ENCODE results near the gene PRR19. TPM values are rescaled to one million over a fixed set of nuclear protein-coding genes. Genes with fewer than 3 reads are reported as not detected.
"Not testable (repeated sequence)": the region's sequence is repeated elsewhere in the genome, so short reads cannot be mapped to it uniquely, and the experiment has no call there.

The PRR19 gene
- total and polyA plus RNA-seq, 2 donors (not counting 1 experiment from before 2014, with no cell fraction given) = 0.39 to 0.54 TPM

GRCh38 chr19:42335374-42335936, 33.5 kb downstream of the PRR19 start:
- TF ChIP-seq EZH2 (IDR thresholded peaks at IDR 0.05; ENCODE audit: borderline replicate concordance, insufficient read depth, low read depth, low read length, poor library complexity, severe bottlenecking) (no peak), CTCF (IDR thresholded peaks at IDR 0.05) (no peak)
- Histone ChIP-seq H3K27ac (ENCODE audit: low read length in 2 of 2) (no peak overlapping the region), H3K9me3 (ENCODE audit: control extremely low read depth in 1 of 3, control insufficient read depth in 2 of 3, insufficient read depth in 1 of 3, low read length in 2 of 3) (no peaks in the 10 kb centered on the region), H3K9ac (ENCODE audit: low read length) (no peak overlapping the region), H3K36me3 (replicated peaks in 1 of 2; ENCODE audit: control extremely low read depth in 1 of 2, control insufficient read depth in 1 of 2, extremely low read depth in 1 of 2, insufficient read depth in 2 of 2, low read length in 1 of 2) (peaks cover 0 to 16% of the 10 kb centered on the region in 2 experiments), H3K4me1 (ENCODE audit: control insufficient read depth in 2 of 2, insufficient read depth in 2 of 2, low read length in 2 of 2) (no peaks in the 10 kb centered on the region), H3K27me3 (replicated peaks in 1 of 4; ENCODE audit: control extremely low read depth in 1 of 4, control insufficient read depth in 3 of 4, insufficient read depth in 4 of 4, low read length in 3 of 4) (no peaks in the 10 kb centered on the region), H2AFZ (ENCODE audit: insufficient read depth, low read depth, low read length, poor library complexity, severe bottlenecking) (no peak overlapping the region), H3K4me3 (ENCODE audit: control extremely low read depth in 1 of 5, extremely low read depth in 1 of 5, insufficient read depth in 1 of 5, low read depth in 2 of 5, low read length in 4 of 5) (no peak overlapping the region), H4K20me1 (ENCODE audit: control insufficient read depth, insufficient read depth, low read length, poor library complexity, severe bottlenecking) (no peaks in the 10 kb centered on the region), H3K79me2 (ENCODE audit: control insufficient read depth, insufficient read depth, low read length) (peaks cover 5% of the 10 kb centered on the region), H3K4me2 (replicated peaks; ENCODE audit: low read depth, low read length, poor library complexity, severe bottlenecking) (no peak overlapping the region)
- H3K27me3 Mint-ChIP-seq = no peaks in the 10 kb centered on the region
- no peaks in the 10 kb centered on the region for H3K9me3 Mint-ChIP-seq (ENCODE audit: insufficient read depth)
- H3K27ac Mint-ChIP-seq = no peak overlapping the region
- ATAC-seq (ENCODE audit: low read depth) (no peak), DNase-seq (no peak)
- intact Hi-C loops (cut with micrococcal nuclease) = no loop called here
- POLR2A ChIA-PET = no interaction called here
- peaks cover 8% of the 10 kb centered on the region for H3K4me1 Mint-ChIP-seq
- 90% methylated on average over 7 of the region's 7 CpGs for WGBS (ENCODE audit: insufficient coverage)
- no peak overlapping the region for H3K4me3 Mint-ChIP-seq
- CTCF ChIA-PET = interaction anchor here (0.9 kb wide), 1 partner anchor 9 kb away, joined by 3 read pairs; no protein-coding TSS in a partner anchor

DNA sequence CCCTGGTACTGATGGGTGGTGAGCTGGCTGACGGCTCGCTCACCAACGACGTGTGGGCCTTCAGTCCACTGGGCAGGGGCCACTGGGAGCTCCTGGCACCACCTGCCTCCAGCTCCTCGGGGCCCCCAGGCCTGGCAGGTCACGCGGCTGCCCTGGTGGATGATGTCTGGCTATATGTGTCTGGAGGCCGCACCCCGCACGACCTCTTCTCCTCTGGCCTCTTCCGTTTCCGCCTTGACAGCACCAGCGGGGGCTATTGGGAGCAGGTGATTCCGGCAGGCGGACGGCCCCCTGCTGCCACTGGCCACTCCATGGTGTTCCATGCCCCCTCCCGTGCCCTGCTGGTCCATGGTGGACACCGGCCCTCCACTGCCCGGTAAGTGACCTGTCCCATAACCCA, 34.0 kb downstream of the PRR19 start:
- H3K27me3 Mint-ChIP-seq = no peaks in the 10 kb centered on the region
- ChIA-PET CTCF (interaction anchor here (0.9 kb wide), 1 partner anchor 9 kb away, joined by 3 read pairs; no protein-coding TSS in a partner anchor), POLR2A (no interaction called here)
- no peak for DNase-seq
- peaks cover 0 to 16% of the 10 kb centered on the region in 2 experiments for H3K36me3 ChIP-seq (replicated peaks in 1 of 2; ENCODE audit: control extremely low read depth in 1 of 2, control insufficient read depth in 1 of 2, extremely low read depth in 1 of 2, insufficient read depth in 2 of 2, low read length in 1 of 2)
- no peak overlapping the region for H3K4me3 ChIP-seq (ENCODE audit: control extremely low read depth in 1 of 5, extremely low read depth in 1 of 5, insufficient read depth in 1 of 5, low read depth in 2 of 5, low read length in 4 of 5)
- H3K9me3 ChIP-seq (ENCODE audit: control extremely low read depth in 1 of 3, control insufficient read depth in 2 of 3, insufficient read depth in 1 of 3, low read length in 2 of 3) = no peaks in the 10 kb centered on the region
- H3K4me1 Mint-ChIP-seq = peaks cover 8% of the 10 kb centered on the region
- H3K9ac ChIP-seq (ENCODE audit: low read length) = no peak overlapping the region
- peaks cover under 1% of the 10 kb centered on the region for H3K79me2 ChIP-seq (ENCODE audit: control insufficient read depth, insufficient read depth, low read length)
- TF ChIP-seq CTCF (IDR thresholded peaks at IDR 0.05) (no peak), EZH2 (IDR thresholded peaks at IDR 0.05; ENCODE audit: borderline replicate concordance, insufficient read depth, low read depth, low read length, poor library complexity, severe bottlenecking) (no peak)
- H3K27ac ChIP-seq (ENCODE audit: low read length in 2 of 2) = no peak overlapping the region
- H3K4me3 Mint-ChIP-seq = no peak overlapping the region
- H3K9me3 Mint-ChIP-seq (ENCODE audit: insufficient read depth) = no peaks in the 10 kb centered on the region
- H3K4me2 ChIP-seq (replicated peaks; ENCODE audit: low read depth, low read length, poor library complexity, severe bottlenecking) = no peak overlapping the region
- WGBS (ENCODE audit: insufficient coverage) = 97% methylated on average over 19 of the region's 19 CpGs
- intact Hi-C loops (cut with micrococcal nuclease) = no loop called here
- H3K27me3 ChIP-seq (replicated peaks in 1 of 4; ENCODE audit: control extremely low read depth in 1 of 4, control insufficient read depth in 3 of 4, insufficient read depth in 4 of 4, low read length in 3 of 4) = no peaks in the 10 kb centered on the region
- H3K4me1 ChIP-seq (ENCODE audit: control insufficient read depth in 2 of 2, insufficient read depth in 2 of 2, low read length in 2 of 2) = no peaks in the 10 kb centered on the region
- no peak for ATAC-seq (ENCODE audit: low read depth)
- H2AFZ ChIP-seq (ENCODE audit: insufficient read depth, low read depth, low read length, poor library complexity, severe bottlenecking) = no peak overlapping the region
- no peak overlapping the region for H3K27ac Mint-ChIP-seq
- H4K20me1 ChIP-seq (ENCODE audit: control insufficient read depth, insufficient read depth, low read length, poor library complexity, severe bottlenecking) = no peaks in the 10 kb centered on the region

GRCh38 chr19:42339126-42339860, 37.4 kb downstream of the PRR19 start:
- not testable (repeated sequence) for H3K4me1 ChIP-seq (ENCODE audit: control insufficient read depth in 2 of 2, insufficient read depth in 2 of 2, low read length in 2 of 2); H3K27ac ChIP-seq (ENCODE audit: low read length in 2 of 2)

More at GRCh38 chr19:42339126-42339860, 37.4 kb downstream of the PRR19 start:
- ATAC-seq (ENCODE audit: low read depth); H3K27me3 ChIP-seq (replicated peaks in 1 of 4; ENCODE audit: control extremely low read depth in 1 of 4, control insufficient read depth in 3 of 4, insufficient read depth in 4 of 4, low read length in 3 of 4); H3K9me3 Mint-ChIP-seq (ENCODE audit: insufficient read depth); H2AFZ ChIP-seq (ENCODE audit: insufficient read depth, low read depth, low read length, poor library complexity, severe bottlenecking); H3K4me2 ChIP-seq (replicated peaks; ENCODE audit: low read depth, low read length, poor library complexity, severe bottlenecking); H3K27ac Mint-ChIP-seq; H3K4me3 ChIP-seq (ENCODE audit: control extremely low read depth in 1 of 5, extremely low read depth in 1 of 5, insufficient read depth in 1 of 5, low read depth in 2 of 5, low read length in 4 of 5); H4K20me1 ChIP-seq (ENCODE audit: control insufficient read depth, insufficient read depth, low read length, poor library complexity, severe bottlenecking); H3K4me1 Mint-ChIP-seq; H3K27me3 Mint-ChIP-seq; DNase-seq; H3K9me3 ChIP-seq (ENCODE audit: control extremely low read depth in 1 of 3, control insufficient read depth in 2 of 3, insufficient read depth in 1 of 3, low read length in 2 of 3); intact Hi-C loops (cut with micrococcal nuclease); POLR2A ChIA-PET; H3K9ac ChIP-seq (ENCODE audit: low read length); H3K79me2 ChIP-seq (ENCODE audit: control insufficient read depth, insufficient read depth, low read length); H3K4me3 Mint-ChIP-seq; CTCF ChIA-PET: not testable (repeated sequence)
- peaks cover 0 to 25% of the 10 kb centered on the region in 2 experiments for H3K36me3 ChIP-seq (replicated peaks in 1 of 2; ENCODE audit: control extremely low read depth in 1 of 2, control insufficient read depth in 1 of 2, extremely low read depth in 1 of 2, insufficient read depth in 2 of 2, low read length in 1 of 2)
- WGBS (ENCODE audit: insufficient coverage) = 96% methylated on average over 3 of the region's 7 CpGs

Measured in B cell (primary cell).